T follicular helper cell (primary cell): Measurements from ENCODE around the gene MLIP.

Experiments used
- DNase-seq: peaks from one replicate; pipeline ENCODE4 v3.0.0-alpha.2; 2020; ENCODE audit warnings: low read depth

Gene MLIP

GRCh38 chr6:54097753-54098152, 13.5 kb upstream of the MLIP start:
- no peak for DNase-seq

GRCh38 chr6:54098450-54099044, 12.7 kb upstream of the MLIP start:
- DNase-seq: no peak

DNA sequence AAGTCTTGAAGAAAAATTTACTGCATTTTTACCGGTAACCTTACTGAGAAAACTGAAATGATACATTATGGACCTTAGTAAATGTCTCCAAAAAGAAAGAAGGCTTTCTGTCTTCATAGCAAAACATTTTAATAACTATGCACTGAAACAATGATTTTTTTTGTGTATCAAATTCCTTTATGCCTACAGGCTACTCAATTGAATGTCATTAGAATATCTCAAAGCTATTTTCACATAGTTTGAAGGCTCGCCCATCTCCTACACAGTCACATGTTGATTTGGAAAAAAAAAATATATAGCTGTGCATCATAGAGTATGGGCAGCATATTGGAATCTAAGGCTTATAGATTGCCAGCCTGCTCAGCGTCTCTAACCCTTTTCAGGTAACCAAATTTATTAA, 12.0 kb upstream of the MLIP start:
- no peak for DNase-seq

- no peak for DNase-seq
Measured at GRCh38 chr6:54100411-54101006, 10.7 kb upstream of the MLIP start.

- no peak for DNase-seq
Measured at GRCh38 chr6:54102238-54102637, 9.0 kb upstream of the MLIP start.

DNA sequence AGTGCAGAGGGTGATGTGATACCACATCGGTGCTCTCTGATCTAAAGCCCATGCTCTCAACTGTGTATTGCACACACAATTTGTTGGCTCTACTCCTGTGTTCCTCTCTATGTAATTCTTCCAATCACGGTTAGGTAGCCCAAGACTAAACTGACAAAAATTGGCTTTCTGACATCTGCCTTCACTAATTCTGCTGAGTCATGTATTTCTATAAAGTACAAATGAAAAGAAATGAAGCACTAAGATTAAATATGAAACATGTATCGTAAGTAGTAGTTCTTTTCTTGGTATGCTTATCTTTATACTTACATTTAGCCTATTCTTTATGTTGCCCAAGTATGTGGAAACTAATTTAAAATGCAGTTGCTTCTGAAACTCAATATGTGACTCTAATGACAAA, 7.7 kb upstream of the MLIP start:
- DNase-seq: no peak

DNA sequence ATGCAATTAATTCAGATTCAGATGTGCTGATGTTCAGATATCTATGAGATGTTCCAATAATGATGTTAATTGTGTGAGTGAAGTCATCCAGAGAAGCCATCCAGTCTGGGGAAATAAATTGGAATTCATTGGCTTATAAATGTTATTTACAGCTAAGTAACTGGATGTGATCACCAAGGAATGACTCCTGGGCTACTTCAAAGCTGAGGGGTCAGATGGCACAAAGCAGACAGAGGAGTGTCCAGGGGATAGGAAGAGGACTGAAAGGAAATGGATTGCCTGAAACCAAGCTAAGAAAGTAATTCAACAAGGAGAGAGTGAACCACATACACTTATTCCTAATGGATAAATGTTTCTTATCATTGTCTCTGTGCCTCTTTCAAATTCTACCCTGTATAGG, 4.5 kb upstream of the MLIP start:
- DNase-seq: no peak

DNA sequence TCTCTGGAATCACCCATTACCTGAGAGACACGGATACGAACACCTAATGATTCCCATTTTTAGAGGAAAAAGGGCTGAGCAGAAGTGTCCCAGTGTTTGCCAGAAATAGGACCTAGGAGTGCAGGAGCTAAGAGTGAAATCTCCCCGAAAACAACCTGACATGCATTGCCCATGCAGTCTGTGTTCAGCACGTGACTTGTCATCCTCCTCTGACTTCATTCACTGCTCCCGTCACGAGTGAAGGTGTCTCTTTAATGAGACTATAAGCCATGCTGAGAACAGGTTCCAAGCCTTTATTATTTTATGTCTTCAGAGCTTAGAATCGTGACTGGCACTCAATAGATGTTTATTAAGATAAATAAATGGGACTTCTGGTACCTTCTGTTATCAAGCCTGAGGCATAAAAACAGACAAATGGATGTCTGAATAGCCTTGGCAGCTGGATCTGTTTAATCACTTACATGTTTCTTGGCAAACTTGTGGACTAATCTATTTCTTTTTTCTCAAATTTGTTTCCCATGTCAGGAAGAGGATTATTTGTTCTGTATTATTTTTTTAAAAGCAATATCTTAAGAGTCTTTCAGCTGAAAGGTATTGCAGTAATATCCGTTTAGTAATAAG, 3.7 kb upstream of the MLIP start:
- no peak for DNase-seq

DNA sequence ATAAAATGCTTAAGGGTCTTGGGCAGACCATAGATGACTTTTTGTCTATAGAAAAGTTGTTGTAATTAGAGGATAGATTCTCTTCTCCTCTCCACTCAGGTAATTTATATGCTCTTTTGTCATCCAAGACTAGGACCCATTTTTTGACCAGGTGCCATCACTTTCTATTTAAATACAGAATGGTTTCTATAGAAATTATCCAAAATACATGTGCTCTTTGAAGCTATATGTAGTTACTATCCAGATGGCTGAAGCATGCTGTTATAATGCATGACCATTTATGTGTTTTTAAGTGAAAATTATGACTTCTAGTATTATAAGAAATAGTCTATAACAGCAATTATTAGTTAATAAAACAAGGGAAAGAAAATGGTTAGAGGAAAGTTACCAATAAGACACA, 3.0 kb upstream of the MLIP start:
- no peak for DNase-seq

DNA sequence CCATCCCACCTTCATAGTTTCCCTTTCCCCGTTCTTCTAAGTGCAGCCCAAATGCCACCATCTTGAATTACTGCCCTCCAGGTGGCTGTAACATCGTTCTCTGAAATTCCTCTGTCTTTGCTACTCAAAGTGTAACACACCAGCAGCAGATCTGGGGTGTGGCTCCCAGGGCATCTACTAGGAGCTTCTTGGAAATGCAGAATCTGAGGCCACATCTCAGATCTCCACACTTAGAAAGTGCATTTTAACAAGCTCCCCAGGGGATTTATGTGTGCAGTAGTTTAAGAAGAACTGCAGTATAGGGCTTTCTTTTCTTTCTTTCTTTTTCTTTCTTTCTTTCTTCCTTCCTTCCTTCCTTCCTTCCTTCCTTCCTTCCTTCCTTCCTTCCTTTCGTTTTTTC, 1.7 kb upstream of the MLIP start:
- DNase-seq: no peak

DNA sequence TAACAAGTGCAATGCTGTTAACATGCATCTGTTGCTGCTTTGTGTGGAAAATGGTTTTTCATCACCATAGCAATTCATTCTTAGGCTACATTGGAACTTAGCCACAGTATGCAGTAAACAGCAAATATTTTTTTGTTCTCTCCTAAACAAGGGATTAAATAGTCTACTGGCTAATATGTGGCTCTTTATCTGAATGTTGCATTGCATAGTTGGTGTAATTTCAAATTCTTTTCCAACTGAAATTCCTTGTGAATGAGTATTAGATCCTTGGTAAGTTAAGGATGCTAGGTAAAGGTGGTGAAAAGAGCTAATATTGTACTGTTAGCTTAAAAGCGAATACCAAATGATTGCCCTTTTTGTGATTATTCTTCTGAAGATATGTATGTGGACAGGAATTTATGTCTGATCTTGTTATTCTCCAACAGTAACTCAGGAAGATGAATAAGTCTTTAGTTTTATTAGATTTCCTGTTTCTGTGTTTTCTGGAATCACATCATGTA, 958 bp downstream of the MLIP start:
- DNase-seq: no peak

GRCh38 chr6:54114991-54115390, 3.7 kb downstream of the MLIP start:
- no peak for DNase-seq

DNA sequence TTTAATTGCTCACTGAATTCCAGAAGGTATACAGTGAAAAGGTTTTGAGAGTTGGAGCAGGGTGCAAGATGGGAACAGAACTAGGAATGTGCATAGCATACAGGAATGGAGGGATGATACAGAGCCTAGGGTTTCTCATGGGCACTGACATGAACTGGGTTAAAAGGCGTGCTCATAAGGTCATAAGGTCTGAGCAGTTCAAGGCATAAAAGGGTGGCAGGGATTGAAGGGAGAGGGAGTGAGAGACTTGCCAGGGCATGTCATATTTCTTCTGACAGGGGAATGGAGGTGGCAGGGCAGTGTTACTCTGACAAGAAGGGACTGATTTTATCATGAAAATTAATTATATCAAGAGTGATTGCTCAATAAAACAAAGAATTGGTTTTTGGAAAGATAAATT, 4.7 kb downstream of the MLIP start:
- no peak for DNase-seq

- no peak for DNase-seq
Measured at GRCh38 chr6:54118117-54118516, 6.9 kb downstream of the MLIP start.

DNA sequence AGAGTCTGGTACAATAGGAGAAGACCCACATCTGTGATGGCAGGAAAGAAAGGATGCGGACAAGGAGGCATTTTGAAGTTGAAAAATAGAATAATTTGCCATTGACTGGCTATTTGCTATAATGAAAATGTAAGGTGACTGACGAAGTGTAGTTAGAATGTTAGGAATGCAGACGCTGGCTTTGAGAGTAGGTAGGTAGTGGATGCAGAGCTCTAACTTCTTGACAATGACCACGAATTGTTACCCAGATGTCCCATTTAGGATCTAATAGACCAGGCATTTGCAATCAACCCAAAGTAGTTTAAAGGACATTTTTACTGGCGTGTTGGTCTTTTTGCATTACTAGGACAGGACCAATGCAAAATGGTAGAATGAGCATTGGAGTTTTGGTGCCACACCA, 14.2 kb downstream of the MLIP start:
- DNase-seq: no peak

GRCh38 chr6:54130179-54130578, 18.9 kb downstream of the MLIP start:
- no peak for DNase-seq

DNA sequence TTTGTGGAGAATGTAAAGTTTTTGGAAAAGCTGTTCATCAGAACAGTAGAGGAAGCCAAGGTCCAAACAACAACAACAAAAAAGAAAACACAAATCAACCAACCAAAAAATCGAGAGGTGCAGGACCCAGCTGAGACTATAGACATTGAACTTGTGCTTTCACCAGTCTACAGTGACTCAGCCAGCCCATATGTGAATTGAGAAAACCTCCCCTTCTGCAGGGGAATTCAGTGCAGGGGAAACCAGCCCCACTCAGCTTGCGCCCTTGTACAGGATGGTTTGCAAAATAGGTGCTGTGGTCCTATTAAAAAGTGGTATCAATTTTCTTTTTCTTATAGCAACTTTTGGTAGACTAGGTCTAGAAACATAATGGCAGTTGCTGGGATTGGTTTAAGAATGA, 21.3 kb downstream of the MLIP start:
- DNase-seq: no peak

GRCh38 chr6:54133186-54133585, 21.9 kb downstream of the MLIP start:
- DNase-seq: no peak

DNA sequence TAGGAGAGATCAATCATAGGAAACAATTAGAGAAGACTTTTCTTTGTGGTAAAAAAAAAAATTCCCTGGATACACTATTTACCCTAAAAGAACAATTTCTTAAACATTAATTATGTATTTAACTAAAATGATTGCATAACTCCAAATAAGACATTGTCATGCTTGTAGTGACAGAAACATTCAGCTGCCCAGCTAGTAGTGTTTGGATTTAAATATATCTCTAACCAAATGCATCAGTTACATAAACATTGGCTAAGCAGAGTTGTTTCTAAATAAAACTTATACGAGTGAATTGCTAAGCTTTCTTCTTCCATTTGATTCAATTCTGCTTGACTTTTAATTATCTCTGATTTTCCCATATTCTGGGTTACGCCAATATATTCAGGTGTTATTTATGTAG, 23.7 kb downstream of the MLIP start:
- DNase-seq: no peak

DNA sequence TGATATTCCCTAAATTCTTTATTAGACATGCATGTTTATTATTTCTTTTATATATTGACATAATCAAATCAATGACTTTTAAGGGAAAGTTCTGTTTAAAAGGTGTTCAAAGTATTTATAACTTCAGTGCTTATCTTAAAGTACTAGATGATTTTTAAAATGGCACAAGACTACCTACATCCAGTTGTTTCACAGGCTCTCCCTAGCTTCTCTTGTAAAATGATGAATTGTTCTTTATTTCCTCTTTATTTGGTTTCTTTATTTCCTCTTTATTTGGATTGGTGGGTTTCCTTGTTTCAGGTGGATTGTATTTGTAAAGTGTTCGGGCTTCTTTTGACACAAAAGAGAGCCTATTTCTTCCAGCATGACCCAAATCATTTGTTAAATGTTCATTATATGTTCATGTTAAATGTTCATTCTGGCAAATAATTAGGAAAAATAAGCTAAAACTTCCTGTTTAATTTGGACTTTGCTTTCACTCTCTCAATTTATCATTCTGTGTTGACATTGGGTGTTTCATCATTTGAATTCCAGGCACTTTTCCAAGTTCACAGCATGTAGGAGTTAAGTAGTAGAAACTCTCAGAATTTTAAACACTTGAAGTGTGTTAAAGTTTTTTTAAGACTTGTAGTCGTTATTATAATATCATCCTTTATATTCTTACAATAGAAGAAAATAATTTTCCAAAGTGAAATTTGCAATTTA, 24.6 kb downstream of the MLIP start:
- no peak for DNase-seq

DNA sequence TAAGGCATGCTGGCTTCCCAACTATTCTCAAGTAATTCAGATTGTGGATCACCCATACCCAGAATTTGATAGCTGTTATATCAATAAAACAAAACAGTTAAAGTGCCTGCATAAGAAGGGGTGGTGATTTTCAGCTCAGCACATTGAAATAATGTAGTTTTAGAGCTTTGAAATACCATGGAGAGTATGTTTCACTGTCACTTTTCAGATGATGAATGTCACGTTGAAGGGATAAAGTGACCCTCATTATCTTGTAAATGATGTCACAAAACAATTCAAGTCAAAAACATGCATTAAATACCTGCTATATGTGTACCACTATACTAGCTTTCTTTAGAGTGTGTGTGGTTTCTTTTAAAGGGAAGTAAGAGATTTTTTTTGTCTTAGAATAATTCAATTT, 27.6 kb downstream of the MLIP start:
- DNase-seq: no peak

GRCh38 chr6:54140811-54141210, 29.6 kb downstream of the MLIP start:
- DNase-seq: no peak

- no peak for DNase-seq
Measured at GRCh38 chr6:54142889-54143519, 31.8 kb downstream of the MLIP start.
